ENCODE measurements around the gene KIF13A. TPM values are rescaled to one million over a fixed set of nuclear protein-coding genes. Genes with fewer than 3 reads are reported as not detected.
"Not testable (repeated sequence)": the region's sequence is repeated elsewhere in the genome, so short reads cannot be mapped to it uniquely, and the experiment has no call there.

Gene KIF13A
- total RNA-seq, 1 donor from 2014 or later, result 34.4 TPM

GRCh38 chr6:17754254-17754653 is 233.2 kb downstream of the KIF13A start:
- TF ChIP-seq CTCF (conservative IDR thresholded peaks at IDR 0.05), result no peak
- H3K4me1 Mint-ChIP-seq, result no peaks in the 10 kb centered on the region
- no peaks in the 10 kb centered on the region for H3K36me3 Mint-ChIP-seq (ENCODE audit: low read depth)
- no peaks in the 10 kb centered on the region for H3K9me3 Mint-ChIP-seq
- no peak for DNase-seq (ENCODE audit: low read depth, low spot score)
- H3K27me3 Mint-ChIP-seq (ENCODE audit: low read depth), result no peaks in the 10 kb centered on the region
- H3K27ac Mint-ChIP-seq (ENCODE audit: unreplicated experiment), result no peak overlapping the region
- no peak overlapping the region for H3K4me3 Mint-ChIP-seq

GRCh38 chr6:17745324-17745723 is 242.1 kb downstream of the KIF13A start:
- not testable (repeated sequence) for H3K4me1 Mint-ChIP-seq; H3K4me3 Mint-ChIP-seq; H3K9me3 Mint-ChIP-seq; DNase-seq (ENCODE audit: low read depth, low spot score); H3K27ac Mint-ChIP-seq (ENCODE audit: unreplicated experiment); H3K27me3 Mint-ChIP-seq (ENCODE audit: low read depth); H3K36me3 Mint-ChIP-seq (ENCODE audit: low read depth)

- not testable (repeated sequence) for DNase-seq (ENCODE audit: low read depth, low spot score); H3K4me3 Mint-ChIP-seq; H3K27me3 Mint-ChIP-seq (ENCODE audit: low read depth); H3K36me3 Mint-ChIP-seq (ENCODE audit: low read depth); H3K4me1 Mint-ChIP-seq; H3K9me3 Mint-ChIP-seq
- peak overlapping the region; percentile 12 for H3K27ac Mint-ChIP-seq (ENCODE audit: unreplicated experiment)
These were observed 242.6 kb downstream of the KIF13A start for GRCh38 chr6:17744757-17745308.

- no peak for DNase-seq (ENCODE audit: low read depth, low spot score)
- no peak overlapping the region for H3K4me3 Mint-ChIP-seq
- H3K27ac Mint-ChIP-seq (ENCODE audit: unreplicated experiment), result peak overlapping the region; percentile 46
- H3K9me3 Mint-ChIP-seq, result peaks cover 2% of the 10 kb centered on the region
- H3K4me1 Mint-ChIP-seq, result no peaks in the 10 kb centered on the region
- no peaks in the 10 kb centered on the region for H3K36me3 Mint-ChIP-seq (ENCODE audit: low read depth)
- no peaks in the 10 kb centered on the region for H3K27me3 Mint-ChIP-seq (ENCODE audit: low read depth)
- TF ChIP-seq CTCF (conservative IDR thresholded peaks at IDR 0.05), result no peak
These were observed 243.2 kb downstream of the KIF13A start for GRCh38 chr6:17744019-17744756.

GRCh38 chr6:17741507-17741906 is 245.9 kb downstream of the KIF13A start:
- H3K4me3 Mint-ChIP-seq, result no peak overlapping the region
- no peaks in the 10 kb centered on the region for H3K27me3 Mint-ChIP-seq (ENCODE audit: low read depth)
- TF ChIP-seq CTCF (conservative IDR thresholded peaks at IDR 0.05), result no peak
- H3K4me1 Mint-ChIP-seq, result no peaks in the 10 kb centered on the region
- H3K27ac Mint-ChIP-seq (ENCODE audit: unreplicated experiment), result no peak overlapping the region
- H3K9me3 Mint-ChIP-seq, result peaks cover 12% of the 10 kb centered on the region
- no peak for DNase-seq (ENCODE audit: low read depth, low spot score)
- peaks cover 8% of the 10 kb centered on the region for H3K36me3 Mint-ChIP-seq (ENCODE audit: low read depth)

- no peak overlapping the region for H3K4me3 Mint-ChIP-seq
- no peak overlapping the region for H3K27ac Mint-ChIP-seq (ENCODE audit: unreplicated experiment)
- no peak for TF ChIP-seq CTCF (conservative IDR thresholded peaks at IDR 0.05)
- H3K27me3 Mint-ChIP-seq (ENCODE audit: low read depth), result no peaks in the 10 kb centered on the region
- H3K4me1 Mint-ChIP-seq, result no peaks in the 10 kb centered on the region
- H3K9me3 Mint-ChIP-seq, result peaks cover 12% of the 10 kb centered on the region
- peaks cover 8% of the 10 kb centered on the region for H3K36me3 Mint-ChIP-seq (ENCODE audit: low read depth)
- DNase-seq (ENCODE audit: low read depth, low spot score), result no peak
These were observed 246.7 kb downstream of the KIF13A start for GRCh38 chr6:17740559-17741220.

Data from neural crest cell (in vitro differentiated cells).